NCI-H446 (cell line): ENCODE measurements around the gene TSPAN18.

ENCODE experiments used
- DNase-seq, 2 experiments: peaks; one replicate each; lab custom pipeline; 2025; lab: John Stamatoyannopoulos, UW

The TSPAN18 gene

GRCh38 chr11:44979543-44980399, 253.0 kb downstream of the TSPAN18 start:
- DNase-seq = no peak

- no peak for DNase-seq
These were observed 254.0 kb downstream of the TSPAN18 start for GRCh38 chr11:44980533-44981427.
